ENCODE data around the gene SPINT3.
A peak's percentile ranks its signal among the peaks of the same experiment; 100 is the strongest.
"Not testable (repeated sequence)": the region's sequence is repeated elsewhere in the genome, so short reads cannot be mapped to it uniquely, and the experiment has no call there.

The SPINT3 gene

DNA sequence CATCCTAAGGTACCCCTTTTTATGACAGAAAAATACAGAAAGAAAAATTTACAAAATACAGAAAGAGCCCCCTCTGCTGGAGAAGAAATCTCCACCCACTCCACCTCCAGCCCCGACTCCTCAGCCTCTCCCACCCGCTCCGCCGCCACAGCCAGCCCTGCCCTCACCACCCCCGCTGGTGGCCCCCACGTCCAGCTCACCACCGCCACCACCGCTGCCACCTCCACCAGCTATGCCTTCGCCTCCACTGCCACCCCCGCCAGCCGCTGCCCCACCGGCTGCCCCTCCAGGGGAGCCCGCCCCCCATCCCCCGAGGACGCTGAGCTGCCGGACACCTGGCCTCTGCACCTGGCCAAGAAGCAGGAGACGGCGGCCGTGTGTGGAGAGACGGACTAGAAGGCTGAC, 28.2 kb downstream of the SPINT3 start:
- H3K4me1 ChIP-seq (ENCODE audit: control insufficient read depth, low read length) = no peaks in the 10 kb centered on the region
- no peaks in the 10 kb centered on the region for H4K20me1 ChIP-seq (ENCODE audit: control insufficient read depth, insufficient read depth, low read depth, low read length)
- no peaks in the 10 kb centered on the region for H3K9me2 ChIP-seq (replicated peaks; ENCODE audit: control insufficient read depth, low read length)
- no peak overlapping the region for H3K4me3 ChIP-seq (ENCODE audit: low read length)
- H3K36me3 ChIP-seq (ENCODE audit: control insufficient read depth, low read length) = no peaks in the 10 kb centered on the region
- no peak overlapping the region for H3K4me2 ChIP-seq (ENCODE audit: low read length)
- peaks cover 18% of the 10 kb centered on the region for H3K27me3 ChIP-seq (ENCODE audit: control insufficient read depth, low read length)
- H3K27ac ChIP-seq (ENCODE audit: low read depth, low read length) = no peak overlapping the region
- no peaks in the 10 kb centered on the region for H3F3A ChIP-seq (ENCODE audit: control insufficient read depth, insufficient read depth)
- no peak for TF ChIP-seq EZH2phosphoT487 (IDR thresholded peaks at IDR 0.05; ENCODE audit: borderline replicate concordance, low read length)
- TF ChIP-seq, protein P1, sequence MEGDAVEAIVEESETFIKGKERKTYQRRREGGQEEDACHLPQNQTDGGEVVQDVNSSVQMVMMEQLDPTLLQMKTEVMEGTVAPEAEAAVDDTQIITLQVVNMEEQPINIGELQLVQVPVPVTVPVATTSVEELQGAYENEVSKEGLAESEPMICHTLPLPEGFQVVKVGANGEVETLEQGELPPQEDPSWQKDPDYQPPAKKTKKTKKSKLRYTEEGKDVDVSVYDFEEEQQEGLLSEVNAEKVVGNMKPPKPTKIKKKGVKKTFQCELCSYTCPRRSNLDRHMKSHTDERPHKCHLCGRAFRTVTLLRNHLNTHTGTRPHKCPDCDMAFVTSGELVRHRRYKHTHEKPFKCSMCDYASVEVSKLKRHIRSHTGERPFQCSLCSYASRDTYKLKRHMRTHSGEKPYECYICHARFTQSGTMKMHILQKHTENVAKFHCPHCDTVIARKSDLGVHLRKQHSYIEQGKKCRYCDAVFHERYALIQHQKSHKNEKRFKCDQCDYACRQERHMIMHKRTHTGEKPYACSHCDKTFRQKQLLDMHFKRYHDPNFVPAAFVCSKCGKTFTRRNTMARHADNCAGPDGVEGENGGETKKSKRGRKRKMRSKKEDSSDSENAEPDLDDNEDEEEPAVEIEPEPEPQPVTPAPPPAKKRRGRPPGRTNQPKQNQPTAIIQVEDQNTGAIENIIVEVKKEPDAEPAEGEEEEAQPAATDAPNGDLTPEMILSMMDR (IDR thresholded peaks at IDR 0.05; ENCODE audit: low read depth, low read length, poor library complexity, severe bottlenecking) = peak; percentile 37
- H3K9me3 ChIP-seq (ENCODE audit: control insufficient read depth, insufficient read depth, low read length) = no peaks in the 10 kb centered on the region
- H3K79me2 ChIP-seq (ENCODE audit: control insufficient read depth, low read length) = no peaks in the 10 kb centered on the region

DNA sequence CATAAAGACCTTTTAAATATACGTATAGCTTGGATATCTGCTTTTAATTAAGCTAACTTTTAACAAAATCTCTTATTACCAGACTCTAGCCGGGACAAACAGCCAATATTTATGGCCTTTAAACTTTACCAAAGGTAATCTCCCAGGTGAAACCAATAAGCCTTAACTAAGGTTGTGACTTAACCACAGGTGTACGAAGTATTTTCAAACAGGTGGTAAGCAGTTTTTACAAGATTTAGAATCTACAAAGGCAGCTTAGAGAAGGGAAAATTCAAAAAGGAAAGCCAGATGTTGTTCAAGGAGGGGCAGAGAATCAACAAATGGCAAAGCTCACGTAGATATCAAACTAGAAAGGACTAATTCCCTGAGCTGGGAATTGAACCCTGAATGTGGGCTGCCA, 30.0 kb downstream of the SPINT3 start:
- no peak overlapping the region for H3K27ac ChIP-seq (ENCODE audit: low read depth, low read length)
- peaks cover 22% of the 10 kb centered on the region for H3K27me3 ChIP-seq (ENCODE audit: control insufficient read depth, low read length)
- no peaks in the 10 kb centered on the region for H3K4me1 ChIP-seq (ENCODE audit: control insufficient read depth, low read length)
- H3K4me2 ChIP-seq (ENCODE audit: low read length) = no peak overlapping the region
- no peaks in the 10 kb centered on the region for H3K9me3 ChIP-seq (ENCODE audit: control insufficient read depth, insufficient read depth, low read length)
- H3K9me2 ChIP-seq (replicated peaks; ENCODE audit: control insufficient read depth, low read length) = no peaks in the 10 kb centered on the region
- TF ChIP-seq, protein P1 (IDR thresholded peaks at IDR 0.05; ENCODE audit: low read depth, low read length, poor library complexity, severe bottlenecking) = no peak
- TF ChIP-seq EZH2phosphoT487 (IDR thresholded peaks at IDR 0.05; ENCODE audit: borderline replicate concordance, low read length) = no peak
- no peaks in the 10 kb centered on the region for H3F3A ChIP-seq (ENCODE audit: control insufficient read depth, insufficient read depth)
- H4K20me1 ChIP-seq (ENCODE audit: control insufficient read depth, insufficient read depth, low read depth, low read length) = no peaks in the 10 kb centered on the region
- H3K4me3 ChIP-seq (ENCODE audit: low read length) = no peak overlapping the region
- H3K36me3 ChIP-seq (ENCODE audit: control insufficient read depth, low read length) = no peaks in the 10 kb centered on the region
- H3K79me2 ChIP-seq (ENCODE audit: control insufficient read depth, low read length) = no peaks in the 10 kb centered on the region

DNA sequence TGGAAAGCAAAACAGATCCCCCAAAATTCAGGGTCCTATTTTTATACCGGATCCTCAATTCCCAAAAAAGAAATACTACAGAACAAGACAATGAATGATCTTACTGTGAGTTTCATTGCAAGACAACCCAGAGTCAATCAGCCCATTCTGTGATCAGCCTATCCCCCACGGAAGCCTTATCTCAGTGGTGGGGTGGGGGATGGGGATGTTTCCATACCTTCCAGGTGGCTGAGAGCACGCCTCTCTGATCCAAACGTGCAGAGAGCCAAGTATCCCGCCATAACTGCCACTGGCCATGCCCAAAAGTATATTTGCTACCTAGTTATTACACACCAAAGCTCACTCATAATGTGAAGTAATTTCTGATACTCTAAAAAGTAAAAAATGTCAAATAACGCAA, 30.7 kb downstream of the SPINT3 start:
- no peaks in the 10 kb centered on the region for H4K20me1 ChIP-seq (ENCODE audit: control insufficient read depth, insufficient read depth, low read depth, low read length)
- no peak overlapping the region for H3K4me2 ChIP-seq (ENCODE audit: low read length)
- no peaks in the 10 kb centered on the region for H3K4me1 ChIP-seq (ENCODE audit: control insufficient read depth, low read length)
- TF ChIP-seq, protein P1 (IDR thresholded peaks at IDR 0.05; ENCODE audit: low read depth, low read length, poor library complexity, severe bottlenecking) = no peak
- no peak for TF ChIP-seq EZH2phosphoT487 (IDR thresholded peaks at IDR 0.05; ENCODE audit: borderline replicate concordance, low read length)
- peaks cover 25% of the 10 kb centered on the region for H3K27me3 ChIP-seq (ENCODE audit: control insufficient read depth, low read length)
- H3K9me2 ChIP-seq (replicated peaks; ENCODE audit: control insufficient read depth, low read length) = no peaks in the 10 kb centered on the region
- H3K9me3 ChIP-seq (ENCODE audit: control insufficient read depth, insufficient read depth, low read length) = no peaks in the 10 kb centered on the region
- no peak overlapping the region for H3K4me3 ChIP-seq (ENCODE audit: low read length)
- H3K79me2 ChIP-seq (ENCODE audit: control insufficient read depth, low read length) = no peaks in the 10 kb centered on the region
- no peaks in the 10 kb centered on the region for H3F3A ChIP-seq (ENCODE audit: control insufficient read depth, insufficient read depth)
- H3K27ac ChIP-seq (ENCODE audit: low read depth, low read length) = no peak overlapping the region
- H3K36me3 ChIP-seq (ENCODE audit: control insufficient read depth, low read length) = no peaks in the 10 kb centered on the region

DNA sequence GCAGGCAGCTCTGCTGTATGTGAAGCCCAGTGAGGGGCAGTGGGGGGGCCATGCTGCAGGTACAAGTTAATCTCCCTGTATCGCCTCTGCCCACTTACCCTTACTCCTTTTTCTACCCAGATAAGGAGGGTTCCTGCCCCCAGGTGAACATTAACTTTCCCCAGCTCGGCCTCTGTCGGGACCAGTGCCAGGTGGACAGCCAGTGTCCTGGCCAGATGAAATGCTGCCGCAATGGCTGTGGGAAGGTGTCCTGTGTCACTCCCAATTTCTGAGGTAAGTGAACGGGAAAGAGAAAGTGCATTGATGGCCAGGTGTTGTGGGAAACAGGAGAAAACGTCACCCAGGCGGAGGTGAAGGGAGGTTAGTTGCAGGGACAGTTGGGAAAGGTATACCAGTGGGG, 35.6 kb downstream of the SPINT3 start:
- TF ChIP-seq EZH2phosphoT487 (IDR thresholded peaks at IDR 0.05; ENCODE audit: borderline replicate concordance, low read length) = no peak
- TF ChIP-seq, protein P1 (IDR thresholded peaks at IDR 0.05; ENCODE audit: low read depth, low read length, poor library complexity, severe bottlenecking) = no peak
- Histone ChIP-seq H3F3A (ENCODE audit: control insufficient read depth, insufficient read depth) (no peaks in the 10 kb centered on the region), H3K4me1 (ENCODE audit: control insufficient read depth, low read length) (no peaks in the 10 kb centered on the region), H3K36me3 (ENCODE audit: control insufficient read depth, low read length) (no peaks in the 10 kb centered on the region), H3K9me3 (ENCODE audit: control insufficient read depth, insufficient read depth, low read length) (no peaks in the 10 kb centered on the region), H4K20me1 (ENCODE audit: control insufficient read depth, insufficient read depth, low read depth, low read length) (no peaks in the 10 kb centered on the region), H3K9me2 (replicated peaks; ENCODE audit: control insufficient read depth, low read length) (no peaks in the 10 kb centered on the region), H3K27ac (ENCODE audit: low read depth, low read length) (no peak overlapping the region), H3K27me3 (ENCODE audit: control insufficient read depth, low read length) (peaks cover 28% of the 10 kb centered on the region), H3K79me2 (ENCODE audit: control insufficient read depth, low read length) (no peaks in the 10 kb centered on the region), H3K4me3 (ENCODE audit: low read length) (no peak overlapping the region), H3K4me2 (ENCODE audit: low read length) (no peak overlapping the region)

DNA sequence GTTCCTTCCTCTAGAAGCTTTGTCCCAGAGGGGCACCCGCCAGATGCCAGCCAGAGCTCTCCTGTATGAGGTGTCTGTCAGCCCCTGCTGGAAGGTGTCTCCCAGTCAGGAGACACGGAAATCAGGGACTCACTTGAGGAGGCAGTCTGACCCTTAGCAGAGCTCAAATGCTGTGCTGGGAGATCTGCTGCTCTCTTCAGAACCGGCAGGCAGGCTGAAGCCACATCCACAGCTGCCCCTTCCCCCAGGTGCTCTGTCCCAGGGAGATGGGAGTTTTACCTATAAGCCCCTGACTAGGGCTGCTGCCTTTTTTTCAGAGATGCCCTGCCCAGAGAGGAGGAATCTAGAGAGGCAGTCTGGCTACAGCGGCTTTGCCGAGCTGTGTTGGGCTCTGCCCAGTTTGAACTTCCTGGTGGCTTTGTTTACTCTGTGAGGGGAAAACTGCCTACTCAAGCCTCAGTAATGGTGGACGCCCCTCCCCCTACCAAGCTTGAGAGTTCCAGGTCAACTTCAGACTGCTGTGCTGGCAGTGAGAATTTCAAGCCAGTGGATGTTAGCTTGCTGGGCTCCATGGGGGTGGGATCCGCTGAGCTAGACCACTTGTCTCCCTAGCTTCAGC, 37.8 kb downstream of the SPINT3 start:
- not testable (repeated sequence) for H3K27ac ChIP-seq (ENCODE audit: low read depth, low read length)

More for the DNA sequence above, 37.8 kb downstream of the SPINT3 start:
- not testable (repeated sequence) for H3K9me3 ChIP-seq (ENCODE audit: control insufficient read depth, insufficient read depth, low read length); H3K4me3 ChIP-seq (ENCODE audit: low read length); H3K4me2 ChIP-seq (ENCODE audit: low read length); H3F3A ChIP-seq (ENCODE audit: control insufficient read depth, insufficient read depth); H3K4me1 ChIP-seq (ENCODE audit: control insufficient read depth, low read length); H3K9me2 ChIP-seq (replicated peaks; ENCODE audit: control insufficient read depth, low read length); H3K79me2 ChIP-seq (ENCODE audit: control insufficient read depth, low read length); H3K36me3 ChIP-seq (ENCODE audit: control insufficient read depth, low read length); H4K20me1 ChIP-seq (ENCODE audit: control insufficient read depth, insufficient read depth, low read depth, low read length)
- peaks cover 15% of the 10 kb centered on the region; the same call in 1 of the 2 replicates for H3K27me3 ChIP-seq (ENCODE audit: control insufficient read depth, low read length)

Data from DOHH2 (cell line).